ENCODE measurements around the gene SCFD2.
"Not testable (repeated sequence)": the region's sequence is repeated elsewhere in the genome, so short reads cannot be mapped to it uniquely, and the experiment has no call there.

SCFD2 gene

DNA sequence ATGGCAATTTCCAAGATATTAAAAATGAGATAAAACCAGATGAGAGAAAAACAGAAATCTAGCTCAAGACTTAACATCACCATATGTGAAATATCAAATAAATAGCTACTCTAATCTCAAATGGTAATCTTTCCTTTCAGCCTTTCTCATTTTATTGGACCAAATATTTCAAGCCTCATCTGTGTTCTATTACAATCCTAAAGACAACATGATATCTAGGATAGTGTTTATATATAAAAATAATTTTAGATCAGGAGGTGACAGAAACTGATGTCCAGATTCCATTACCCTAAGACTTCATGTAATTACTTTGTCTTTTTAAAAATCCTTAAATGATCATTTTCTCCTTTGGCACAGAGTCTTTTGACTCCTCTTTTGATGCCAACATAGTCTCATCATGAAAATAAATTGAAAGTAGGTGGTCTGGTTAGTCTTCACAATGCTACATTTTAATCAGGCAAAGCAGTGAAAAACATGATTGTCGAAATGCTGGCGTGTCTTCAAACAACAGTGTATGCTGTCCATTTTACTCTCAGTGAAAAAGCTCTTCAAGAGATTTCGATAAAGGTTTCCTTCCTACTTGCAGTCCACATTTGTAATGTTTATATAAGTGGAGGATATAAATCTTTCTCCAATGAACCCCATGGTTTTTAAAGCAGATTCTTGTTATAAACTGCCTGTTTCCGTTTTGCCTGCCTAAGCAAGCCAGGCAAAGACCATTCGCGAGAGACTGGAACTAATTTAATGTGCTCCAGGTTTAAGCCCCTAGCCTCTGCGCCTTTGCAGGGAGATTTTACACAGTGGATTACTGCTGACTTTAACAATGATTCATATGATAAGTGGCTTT is 169.8 kb downstream of the SCFD2 start:
- no peaks in the 10 kb centered on the region for H3K36me3 ChIP-seq (ENCODE audit: control insufficient read depth, insufficient read depth, low read length)
- no peaks in the 10 kb centered on the region for H3K4me1 ChIP-seq (ENCODE audit: control insufficient read depth, insufficient read depth, low read length, poor library complexity, severe bottlenecking)
- no peaks in the 10 kb centered on the region for H3K9me3 ChIP-seq (ENCODE audit: control insufficient read depth, low read length)
- DNase-seq, result no peak
- no peak overlapping the region for H3K27ac ChIP-seq (ENCODE audit: insufficient read depth, low read length, poor library complexity, severe bottlenecking)
- H3K27me3 ChIP-seq (replicated peaks; ENCODE audit: control insufficient read depth, insufficient read depth, low read length, poor library complexity, severe bottlenecking), result no peaks in the 10 kb centered on the region
- no peak overlapping the region for H3K4me3 ChIP-seq (ENCODE audit: insufficient read depth, low read depth, low read length, poor library complexity, severe bottlenecking)

DNA sequence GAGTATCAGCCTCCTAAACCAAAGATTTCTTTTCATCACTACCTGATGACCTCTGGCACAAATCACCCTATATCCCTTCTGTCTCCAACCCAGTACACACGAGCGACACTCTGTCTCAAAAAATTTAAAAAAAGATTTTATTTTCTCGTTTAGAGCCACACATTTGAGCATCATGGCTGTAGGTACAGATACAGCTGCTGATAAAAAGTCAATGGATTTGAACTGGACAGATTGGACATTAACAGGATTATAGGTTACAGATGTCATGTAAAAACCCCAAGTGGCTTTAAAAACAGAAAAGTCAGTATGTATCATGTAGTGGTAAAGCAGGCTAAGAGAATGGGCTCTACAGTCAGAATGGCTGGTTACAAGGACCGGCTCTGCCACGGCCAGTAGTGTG is 171.1 kb downstream of the SCFD2 start:
- Histone ChIP-seq H3K9me3 (ENCODE audit: control insufficient read depth, low read length) (no peaks in the 10 kb centered on the region), H3K36me3 (ENCODE audit: control insufficient read depth, insufficient read depth, low read length) (no peaks in the 10 kb centered on the region), H3K4me3 (ENCODE audit: insufficient read depth, low read depth, low read length, poor library complexity, severe bottlenecking) (no peak overlapping the region), H3K27ac (ENCODE audit: insufficient read depth, low read length, poor library complexity, severe bottlenecking) (no peak overlapping the region), H3K4me1 (ENCODE audit: control insufficient read depth, insufficient read depth, low read length, poor library complexity, severe bottlenecking) (no peaks in the 10 kb centered on the region), H3K27me3 (replicated peaks; ENCODE audit: control insufficient read depth, insufficient read depth, low read length, poor library complexity, severe bottlenecking) (no peaks in the 10 kb centered on the region)
- no peak for DNase-seq

GRCh38 chr4:53193111-53193510 is 172.8 kb downstream of the SCFD2 start:
- Histone ChIP-seq H3K4me1 (ENCODE audit: control insufficient read depth, insufficient read depth, low read length, poor library complexity, severe bottlenecking) (no peaks in the 10 kb centered on the region), H3K9me3 (ENCODE audit: control insufficient read depth, low read length) (no peaks in the 10 kb centered on the region), H3K4me3 (ENCODE audit: insufficient read depth, low read depth, low read length, poor library complexity, severe bottlenecking) (no peak overlapping the region), H3K27ac (ENCODE audit: insufficient read depth, low read length, poor library complexity, severe bottlenecking) (no peak overlapping the region), H3K27me3 (replicated peaks; ENCODE audit: control insufficient read depth, insufficient read depth, low read length, poor library complexity, severe bottlenecking) (no peaks in the 10 kb centered on the region), H3K36me3 (ENCODE audit: control insufficient read depth, insufficient read depth, low read length) (no peaks in the 10 kb centered on the region)
- no peak for DNase-seq

GRCh38 chr4:53192496-53192895 is 173.4 kb downstream of the SCFD2 start:
- Histone ChIP-seq H3K36me3 (ENCODE audit: control insufficient read depth, insufficient read depth, low read length) (no peaks in the 10 kb centered on the region), H3K27ac (ENCODE audit: insufficient read depth, low read length, poor library complexity, severe bottlenecking) (no peak overlapping the region), H3K27me3 (replicated peaks; ENCODE audit: control insufficient read depth, insufficient read depth, low read length, poor library complexity, severe bottlenecking) (no peaks in the 10 kb centered on the region), H3K9me3 (ENCODE audit: control insufficient read depth, low read length) (no peaks in the 10 kb centered on the region), H3K4me3 (ENCODE audit: insufficient read depth, low read depth, low read length, poor library complexity, severe bottlenecking) (no peak overlapping the region), H3K4me1 (ENCODE audit: control insufficient read depth, insufficient read depth, low read length, poor library complexity, severe bottlenecking) (no peaks in the 10 kb centered on the region)
- DNase-seq, result no peak

DNA sequence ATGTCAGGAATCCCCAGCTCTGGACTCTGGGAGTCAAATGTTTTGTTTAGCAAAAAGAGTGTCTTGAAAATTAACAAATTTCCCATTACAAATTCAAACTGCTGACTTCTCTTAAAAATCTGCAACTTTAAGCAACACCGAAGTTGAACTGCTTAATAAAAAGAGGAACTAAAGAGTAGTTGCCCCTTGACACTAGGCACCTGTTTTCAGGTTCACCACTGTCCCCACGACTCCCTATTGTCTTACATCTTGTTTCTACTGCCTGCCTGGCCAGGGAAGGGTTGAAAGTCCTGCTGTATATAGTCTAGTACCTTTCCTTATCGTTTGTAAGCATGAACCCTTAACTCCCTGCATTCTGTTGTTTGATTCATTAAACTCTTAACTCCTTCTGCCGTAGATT is 173.9 kb downstream of the SCFD2 start:
- no peak overlapping the region for H3K4me3 ChIP-seq (ENCODE audit: insufficient read depth, low read depth, low read length, poor library complexity, severe bottlenecking)
- no peaks in the 10 kb centered on the region for H3K27me3 ChIP-seq (replicated peaks; ENCODE audit: control insufficient read depth, insufficient read depth, low read length, poor library complexity, severe bottlenecking)
- H3K9me3 ChIP-seq (ENCODE audit: control insufficient read depth, low read length), result no peaks in the 10 kb centered on the region
- no peaks in the 10 kb centered on the region for H3K4me1 ChIP-seq (ENCODE audit: control insufficient read depth, insufficient read depth, low read length, poor library complexity, severe bottlenecking)
- DNase-seq, result no peak
- no peaks in the 10 kb centered on the region for H3K36me3 ChIP-seq (ENCODE audit: control insufficient read depth, insufficient read depth, low read length)
- no peak overlapping the region for H3K27ac ChIP-seq (ENCODE audit: insufficient read depth, low read length, poor library complexity, severe bottlenecking)

- DNase-seq, result no peak
Observed at GRCh38 chr4:53189011-53189410, 176.8 kb downstream of the SCFD2 start.

GRCh38 chr4:53186714-53187358 is 179.0 kb downstream of the SCFD2 start:
- Histone ChIP-seq H3K27ac (ENCODE audit: insufficient read depth, low read length, poor library complexity, severe bottlenecking) (no peak overlapping the region), H3K9me3 (ENCODE audit: control insufficient read depth, low read length) (no peaks in the 10 kb centered on the region), H3K27me3 (replicated peaks; ENCODE audit: control insufficient read depth, insufficient read depth, low read length, poor library complexity, severe bottlenecking) (no peaks in the 10 kb centered on the region), H3K4me3 (ENCODE audit: insufficient read depth, low read depth, low read length, poor library complexity, severe bottlenecking) (no peak overlapping the region), H3K4me1 (ENCODE audit: control insufficient read depth, insufficient read depth, low read length, poor library complexity, severe bottlenecking) (no peaks in the 10 kb centered on the region), H3K36me3 (ENCODE audit: control insufficient read depth, insufficient read depth, low read length) (no peaks in the 10 kb centered on the region)
- no peak for DNase-seq

More at GRCh38 chr4:53189011-53189410, 176.8 kb downstream of the SCFD2 start:
- Histone ChIP-seq H3K9me3 (ENCODE audit: control insufficient read depth, low read length) (no peaks in the 10 kb centered on the region), H3K27me3 (replicated peaks; ENCODE audit: control insufficient read depth, insufficient read depth, low read length, poor library complexity, severe bottlenecking) (no peaks in the 10 kb centered on the region), H3K36me3 (ENCODE audit: control insufficient read depth, insufficient read depth, low read length) (no peaks in the 10 kb centered on the region), H3K4me1 (ENCODE audit: control insufficient read depth, insufficient read depth, low read length, poor library complexity, severe bottlenecking) (no peaks in the 10 kb centered on the region), H3K4me3 (ENCODE audit: insufficient read depth, low read depth, low read length, poor library complexity, severe bottlenecking) (no peak overlapping the region), H3K27ac (ENCODE audit: insufficient read depth, low read length, poor library complexity, severe bottlenecking) (no peak overlapping the region)

DNA sequence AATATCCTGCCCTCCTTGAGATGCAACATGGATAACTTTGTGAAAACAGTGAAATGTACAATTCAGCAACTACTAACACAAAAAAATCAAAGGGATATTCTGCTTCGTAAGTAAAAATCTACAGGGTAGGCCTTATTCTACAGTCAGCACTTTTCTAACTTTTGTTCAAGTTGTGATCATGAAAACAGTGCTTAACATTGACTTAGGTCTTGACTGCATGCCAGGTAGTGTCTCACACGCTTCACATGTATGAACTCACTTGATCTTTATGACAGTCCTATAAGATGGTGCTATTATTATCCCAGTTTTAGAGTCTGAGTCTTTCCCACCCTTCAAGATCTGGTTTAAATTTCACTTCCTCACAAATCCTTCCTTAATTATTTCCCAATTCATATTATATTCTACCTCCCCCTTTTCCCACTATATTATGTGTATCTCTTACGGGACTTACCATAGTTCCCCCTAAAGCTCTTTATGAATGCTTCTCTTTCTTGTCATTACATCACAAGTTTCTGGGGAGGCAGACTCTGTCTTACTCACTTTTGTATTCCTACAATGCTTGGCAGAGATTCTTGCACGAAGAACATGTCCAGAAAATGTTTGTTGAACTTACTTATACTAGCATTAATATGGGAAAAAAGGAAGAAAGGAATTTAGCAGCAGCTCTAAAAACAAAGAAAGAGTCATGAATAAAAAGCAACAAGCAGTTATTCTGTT is 179.8 kb downstream of the SCFD2 start:
- Histone ChIP-seq H3K9me3 (ENCODE audit: control insufficient read depth, low read length) (no peaks in the 10 kb centered on the region), H3K36me3 (ENCODE audit: control insufficient read depth, insufficient read depth, low read length) (no peaks in the 10 kb centered on the region)
- DNase-seq, result no peak

DNA sequence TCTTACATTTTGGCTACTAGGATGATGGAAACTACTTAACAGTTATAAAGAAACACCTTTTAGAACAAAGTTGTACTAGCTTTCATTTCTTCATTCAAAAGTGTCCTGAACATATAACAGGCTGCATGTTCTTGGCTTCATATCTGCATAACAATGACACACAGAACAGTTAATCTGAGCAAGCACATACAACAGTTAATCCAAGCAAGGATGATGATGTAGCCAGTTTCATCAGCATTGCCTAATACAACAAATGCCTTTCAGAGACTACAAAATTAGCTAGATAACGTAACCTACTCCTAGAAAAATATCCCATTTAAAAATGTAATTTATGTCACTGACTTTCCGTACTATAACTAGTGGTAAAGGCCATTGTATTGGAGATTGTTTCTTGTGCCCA is 182.1 kb downstream of the SCFD2 start:
- H3K4me1 ChIP-seq (ENCODE audit: control insufficient read depth, insufficient read depth, low read length, poor library complexity, severe bottlenecking), result no peaks in the 10 kb centered on the region
- H3K27ac ChIP-seq (ENCODE audit: insufficient read depth, low read length, poor library complexity, severe bottlenecking), result no peak overlapping the region
- no peak for DNase-seq
- H3K27me3 ChIP-seq (replicated peaks; ENCODE audit: control insufficient read depth, insufficient read depth, low read length, poor library complexity, severe bottlenecking), result no peaks in the 10 kb centered on the region
- no peak overlapping the region for H3K4me3 ChIP-seq (ENCODE audit: insufficient read depth, low read depth, low read length, poor library complexity, severe bottlenecking)
- H3K9me3 ChIP-seq (ENCODE audit: control insufficient read depth, low read length), result no peaks in the 10 kb centered on the region
- H3K36me3 ChIP-seq (ENCODE audit: control insufficient read depth, insufficient read depth, low read length), result no peaks in the 10 kb centered on the region

More for the DNA sequence above, 179.8 kb downstream of the SCFD2 start:
- Histone ChIP-seq H3K27me3 (replicated peaks; ENCODE audit: control insufficient read depth, insufficient read depth, low read length, poor library complexity, severe bottlenecking) (no peaks in the 10 kb centered on the region), H3K27ac (ENCODE audit: insufficient read depth, low read length, poor library complexity, severe bottlenecking) (no peak overlapping the region), H3K4me3 (ENCODE audit: insufficient read depth, low read depth, low read length, poor library complexity, severe bottlenecking) (no peak overlapping the region), H3K4me1 (ENCODE audit: control insufficient read depth, insufficient read depth, low read length, poor library complexity, severe bottlenecking) (no peaks in the 10 kb centered on the region)

DNA sequence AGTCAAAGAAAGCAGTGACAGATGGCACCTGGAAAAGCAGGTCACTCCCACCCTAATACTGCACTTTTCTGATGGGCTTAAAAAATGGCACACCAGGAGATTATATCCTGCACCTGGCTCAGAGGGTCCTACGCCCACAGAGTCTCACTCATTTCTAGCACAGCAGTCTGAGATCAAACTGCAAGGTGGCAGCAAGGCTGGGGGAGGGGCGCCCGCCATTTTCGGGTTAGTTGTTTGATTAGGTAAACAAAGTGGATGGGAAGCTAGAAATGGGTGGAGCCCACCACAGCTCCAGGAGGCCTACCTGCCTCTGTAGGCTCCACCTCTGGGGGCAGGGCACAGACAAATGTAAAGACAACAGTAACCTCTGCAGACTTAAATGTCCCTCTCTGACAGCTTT is 188.1 kb downstream of the SCFD2 start:
- not testable (repeated sequence) for H3K27me3 ChIP-seq (replicated peaks; ENCODE audit: control insufficient read depth, insufficient read depth, low read length, poor library complexity, severe bottlenecking); H3K36me3 ChIP-seq (ENCODE audit: control insufficient read depth, insufficient read depth, low read length)

More for the DNA sequence above, 188.1 kb downstream of the SCFD2 start:
- not testable (repeated sequence) for H3K4me1 ChIP-seq (ENCODE audit: control insufficient read depth, insufficient read depth, low read length, poor library complexity, severe bottlenecking); H3K4me3 ChIP-seq (ENCODE audit: insufficient read depth, low read depth, low read length, poor library complexity, severe bottlenecking); H3K27ac ChIP-seq (ENCODE audit: insufficient read depth, low read length, poor library complexity, severe bottlenecking); DNase-seq; H3K9me3 ChIP-seq (ENCODE audit: control insufficient read depth, low read length)
